22Rv1 (cell line): Measurements from ENCODE around the gene ZNF609.

Experiments used
- ZFX ChIP-seq: fragments of 450-650 bp; IDR thresholded peaks from 2 replicates; pipeline ENCODE4 v1.6.1; 2017; ENCODE audit warnings: antibody characterized with exemption, borderline replicate concordance
- TF ChIP-seq, protein P1 (sequence below): fragments of 450-650 bp; IDR thresholded peaks from 2 replicates; pipeline ENCODE4 v1.5.1; 2017; ENCODE audit warnings: mild to moderate bottlenecking

DNA sequence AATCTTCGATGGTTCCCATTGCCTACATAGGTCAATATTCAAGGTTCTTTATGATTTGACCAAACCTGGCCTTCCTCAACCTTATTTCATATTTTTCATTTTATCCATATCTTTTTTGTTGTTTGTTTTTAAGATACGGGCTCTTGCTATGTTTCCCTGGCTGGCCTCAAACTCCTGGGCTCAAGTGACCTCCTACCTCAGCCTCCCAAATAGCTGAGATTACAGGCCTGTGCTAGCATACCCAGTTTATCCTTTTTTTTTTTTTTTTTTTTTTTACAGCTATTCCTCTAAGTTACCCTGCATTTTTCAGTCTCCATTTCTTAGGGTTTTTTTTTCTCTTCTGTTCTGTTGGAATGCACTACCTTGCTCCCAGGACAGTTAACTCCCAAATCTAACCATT, 14.5 kb downstream of the ZNF609 start:
- TF ChIP-seq, protein P1, sequence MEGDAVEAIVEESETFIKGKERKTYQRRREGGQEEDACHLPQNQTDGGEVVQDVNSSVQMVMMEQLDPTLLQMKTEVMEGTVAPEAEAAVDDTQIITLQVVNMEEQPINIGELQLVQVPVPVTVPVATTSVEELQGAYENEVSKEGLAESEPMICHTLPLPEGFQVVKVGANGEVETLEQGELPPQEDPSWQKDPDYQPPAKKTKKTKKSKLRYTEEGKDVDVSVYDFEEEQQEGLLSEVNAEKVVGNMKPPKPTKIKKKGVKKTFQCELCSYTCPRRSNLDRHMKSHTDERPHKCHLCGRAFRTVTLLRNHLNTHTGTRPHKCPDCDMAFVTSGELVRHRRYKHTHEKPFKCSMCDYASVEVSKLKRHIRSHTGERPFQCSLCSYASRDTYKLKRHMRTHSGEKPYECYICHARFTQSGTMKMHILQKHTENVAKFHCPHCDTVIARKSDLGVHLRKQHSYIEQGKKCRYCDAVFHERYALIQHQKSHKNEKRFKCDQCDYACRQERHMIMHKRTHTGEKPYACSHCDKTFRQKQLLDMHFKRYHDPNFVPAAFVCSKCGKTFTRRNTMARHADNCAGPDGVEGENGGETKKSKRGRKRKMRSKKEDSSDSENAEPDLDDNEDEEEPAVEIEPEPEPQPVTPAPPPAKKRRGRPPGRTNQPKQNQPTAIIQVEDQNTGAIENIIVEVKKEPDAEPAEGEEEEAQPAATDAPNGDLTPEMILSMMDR = no peak
- TF ChIP-seq ZFX = no peak
